GM12878 (cell line): ENCODE results near the gene PLEKHJ1. TPM values are rescaled to one million over a fixed set of nuclear protein-coding genes. Genes with fewer than 3 reads are reported as not detected.

ENCODE experiments used
- CHD1 ChIP-seq: IDR thresholded peaks from 2 replicates; pipeline ENCODE4 v1.6.1; 2012; ENCODE audit warnings: low read depth, low read length, improper control_type of control experiment
- FOXK2 ChIP-seq: fragments of 450-650 bp; IDR thresholded peaks from 2 replicates; pipeline ENCODE4 v1.6.1; 2017; ENCODE audit warnings: mild to moderate bottlenecking, moderate library complexity
- GATAD2B ChIP-seq: fragments of 450-650 bp; conservative IDR thresholded peaks from 2 replicates; pipeline ENCODE4 v1.6.1; 2017; ENCODE audit warnings: low read depth, mild to moderate bottlenecking, moderate library complexity
- HDGF ChIP-seq: fragments of 450-650 bp; IDR thresholded peaks from 2 replicates; pipeline ENCODE4 v1.6.1; 2016; ENCODE audit warnings: antibody characterized with exemption
- IRF4 ChIP-seq: IDR thresholded peaks from 2 replicates; pipeline ENCODE4 v1.6.1; 2011; ENCODE audit warnings: low read depth, low read length
- MTA2 ChIP-seq: fragments of 450-650 bp; IDR thresholded peaks from 2 replicates; pipeline ENCODE4 v1.6.1; 2016; ENCODE audit warnings: low read depth, mild to moderate bottlenecking, moderate library complexity
- NFYA ChIP-seq: IDR thresholded peaks from 2 replicates; pipeline ENCODE4 v1.6.1; 2011; ENCODE audit warnings: low read depth, mild to moderate bottlenecking, low read length, improper control_type of control experiment, borderline replicate concordance
- RAD21 ChIP-seq: IDR thresholded peaks from 2 replicates; pipeline ENCODE4 v1.6.1; 2011; ENCODE audit warnings: mild to moderate bottlenecking, low read depth, low read length, moderate library complexity; ENCODE audit not compliant: insufficient read depth
- SMC3 ChIP-seq: IDR thresholded peaks from 2 replicates; pipeline ENCODE4 v1.6.1; 2011; ENCODE audit warnings: low read length, improper control_type of control experiment, borderline replicate concordance
- SUZ12 ChIP-seq: fragments of 200-600 bp; sonication (generic); IDR thresholded peaks from one replicate; pipeline ENCODE4 v1.6.1; 2018; ENCODE audit warnings: antibody characterized with exemption, mild to moderate bottlenecking; ENCODE audit not compliant: unreplicated experiment
- TCF3 ChIP-seq: IDR thresholded peaks from 2 replicates; pipeline ENCODE4 v1.6.1; 2012; ENCODE audit warnings: low read depth, mild to moderate bottlenecking, low read length, borderline replicate concordance; ENCODE audit not compliant: insufficient read depth
- ZBED1 ChIP-seq: IDR thresholded peaks from 2 replicates; pipeline ENCODE4 v1.6.1; 2016; ENCODE audit warnings: borderline replicate concordance
- polyA plus RNA-seq, 11 experiments: library from polyadenylated mRNA; depleted of rRNA in 4 of 11; unstranded in 6 of 11; stranded (reverse) in 5 of 11; fragments of >200 nt; fragmentation: Nextera tagmentation in 4 of 11; fragmentation: Illumina TruSeq in 1 of 11; extraction: Ambion mirVana in 4 of 11; extraction: Trizol in 1 of 11; gene quantifications; 1 replicate in 1 of 11; 2 replicates in 10 of 11; pipeline versions ENCODE4 v1.2.1 to v1.2.3, GENCODE V29; 2011 to 2016; ENCODE audit warnings: inconsistent platforms in 2 of 11, missing spikeins in 2 of 11, low read depth in 1 of 11
- total RNA-seq, 4 experiments: library from RNA; depleted of rRNA in 3 of 4; stranded (reverse); fragments of >200 nt in 3 of 4; fragmentation: Illumina TruSeq in 1 of 4; extraction: Trizol in 1 of 4; gene quantifications; 2 replicates each; pipeline versions ENCODE4 v1.2.1 to v1.2.3, GENCODE V29; 2013 to 2021
- TF ChIP-seq, protein P1 (sequence below): fragments of 450-650 bp; formaldehyde crosslinking; IDR thresholded peaks from 2 replicates; pipeline ENCODE4 v1.4.0; 2022; ENCODE audit warnings: mild to moderate bottlenecking, moderate library complexity
- TF ChIP-seq, protein P2 (sequence below): IDR thresholded peaks from 2 replicates; pipeline ENCODE4 v1.6.1; 2012; ENCODE audit warnings: low read length, inconsistent platforms
- TF ChIP-seq, protein P3 (sequence below): fragments of 450-650 bp; conservative IDR thresholded peaks from 2 replicates; pipeline ENCODE4 v1.6.1; 2017; ENCODE audit warnings: mild to moderate bottlenecking, moderate library complexity
- TF ChIP-seq, protein P4 (sequence below): IDR thresholded peaks from 2 replicates; pipeline ENCODE4 v1.6.1; 2012; ENCODE audit warnings: improper control_type of control experiment, low read depth, low read length; ENCODE audit not compliant: insufficient replicate concordance

PLEKHJ1 gene
- total and polyA plus RNA-seq, 10 of the 15 experiments (the other 5 are each of a cell fraction or from before 2014, with no cell fraction given): 1.3 to 133 (median 75.0) TPM

DNA sequence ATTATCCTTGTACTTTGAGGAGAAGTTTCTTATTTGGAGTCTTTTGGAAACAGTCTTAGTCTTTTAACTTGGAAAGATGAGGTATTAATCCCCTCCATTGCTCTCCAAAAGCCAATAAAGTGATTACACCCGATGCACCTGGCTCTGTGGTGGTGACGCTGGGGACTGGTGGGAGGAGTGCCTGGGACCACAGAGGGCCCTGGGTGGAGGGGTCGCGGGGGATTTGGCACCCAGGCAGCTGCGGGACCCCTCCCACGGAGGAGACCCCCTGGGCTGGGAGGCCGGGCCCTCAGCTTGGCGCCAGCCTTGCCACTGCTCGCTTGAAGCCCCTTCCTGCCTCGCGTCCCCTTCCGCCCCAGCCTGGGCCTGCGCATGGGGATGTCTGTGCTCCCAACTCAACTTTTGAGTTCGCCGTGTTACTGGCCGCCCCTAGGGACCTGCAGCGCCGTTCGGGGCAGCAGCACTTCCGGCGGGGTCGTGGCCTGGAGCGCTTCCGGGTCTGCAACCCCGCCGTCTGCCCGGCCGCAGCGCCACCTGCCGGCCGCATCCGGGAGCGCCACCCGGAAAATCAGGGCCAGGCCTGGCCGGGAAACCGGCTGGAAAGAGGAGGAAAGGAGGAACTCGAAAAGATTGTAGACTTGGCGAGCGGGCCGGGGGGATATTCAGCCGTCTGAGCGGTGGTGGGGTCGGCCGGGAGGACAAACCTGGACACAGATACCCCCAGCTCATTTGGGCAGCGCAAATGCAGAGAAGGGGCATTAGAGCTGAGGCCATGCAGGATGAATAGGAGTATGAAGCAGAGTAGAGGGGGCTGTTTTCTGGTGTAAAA is 37.4 kb upstream of the PLEKHJ1 start (continued):
- TF ChIP-seq, protein P1, sequence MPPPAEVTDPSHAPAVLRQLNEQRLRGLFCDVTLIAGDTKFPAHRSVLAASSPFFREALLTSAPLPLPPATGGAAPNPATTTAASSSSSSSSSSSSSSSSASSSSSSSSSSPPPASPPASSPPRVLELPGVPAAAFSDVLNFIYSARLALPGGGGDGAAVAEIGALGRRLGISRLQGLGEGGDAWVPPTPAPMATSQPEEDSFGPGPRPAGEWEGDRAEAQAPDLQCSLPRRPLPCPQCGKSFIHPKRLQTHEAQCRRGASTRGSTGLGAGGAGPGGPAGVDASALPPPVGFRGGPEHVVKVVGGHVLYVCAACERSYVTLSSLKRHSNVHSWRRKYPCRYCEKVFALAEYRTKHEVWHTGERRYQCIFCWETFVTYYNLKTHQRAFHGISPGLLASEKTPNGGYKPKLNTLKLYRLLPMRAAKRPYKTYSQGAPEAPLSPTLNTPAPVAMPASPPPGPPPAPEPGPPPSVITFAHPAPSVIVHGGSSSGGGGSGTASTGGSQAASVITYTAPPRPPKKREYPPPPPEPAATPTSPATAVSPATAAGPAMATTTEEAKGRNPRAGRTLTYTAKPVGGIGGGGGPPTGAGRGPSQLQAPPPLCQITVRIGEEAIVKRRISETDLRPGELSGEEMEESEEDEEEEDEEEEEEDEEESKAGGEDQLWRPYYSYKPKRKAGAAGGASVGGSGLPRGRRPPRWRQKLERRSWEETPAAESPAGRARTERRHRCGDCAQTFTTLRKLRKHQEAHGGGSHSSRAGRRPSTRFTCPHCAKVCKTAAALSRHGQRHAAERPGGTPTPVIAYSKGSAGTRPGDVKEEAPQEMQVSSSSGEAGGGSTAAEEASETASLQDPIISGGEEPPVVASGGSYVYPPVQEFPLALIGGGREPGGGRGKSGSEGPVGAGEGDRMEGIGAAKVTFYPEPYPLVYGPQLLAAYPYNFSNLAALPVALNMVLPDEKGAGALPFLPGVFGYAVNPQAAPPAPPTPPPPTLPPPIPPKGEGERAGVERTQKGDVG (CRISPR knock-in tag): no peak
- peak; percentile 86 for TF ChIP-seq HDGF
- TF ChIP-seq IRF4: no peak
- no peak for TF ChIP-seq FOXK2
- TF ChIP-seq CHD1: no peak
- peak; percentile 48; the same call in 1 of the 2 replicates for TF ChIP-seq MTA2
- TF ChIP-seq RAD21: peak; percentile 68
- TF ChIP-seq, protein P2, sequence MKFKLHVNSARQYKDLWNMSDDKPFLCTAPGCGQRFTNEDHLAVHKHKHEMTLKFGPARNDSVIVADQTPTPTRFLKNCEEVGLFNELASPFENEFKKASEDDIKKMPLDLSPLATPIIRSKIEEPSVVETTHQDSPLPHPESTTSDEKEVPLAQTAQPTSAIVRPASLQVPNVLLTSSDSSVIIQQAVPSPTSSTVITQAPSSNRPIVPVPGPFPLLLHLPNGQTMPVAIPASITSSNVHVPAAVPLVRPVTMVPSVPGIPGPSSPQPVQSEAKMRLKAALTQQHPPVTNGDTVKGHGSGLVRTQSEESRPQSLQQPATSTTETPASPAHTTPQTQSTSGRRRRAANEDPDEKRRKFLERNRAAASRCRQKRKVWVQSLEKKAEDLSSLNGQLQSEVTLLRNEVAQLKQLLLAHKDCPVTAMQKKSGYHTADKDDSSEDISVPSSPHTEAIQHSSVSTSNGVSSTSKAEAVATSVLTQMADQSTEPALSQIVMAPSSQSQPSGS: 0 out of 2 replicates have a peak, but pooled peaks have one; percentile 36
- no peak; the same call in 1 of the 2 replicates for TF ChIP-seq TCF3
- TF ChIP-seq SMC3: peak; percentile 82
- peak; percentile 75 for TF ChIP-seq GATAD2B
- peak; percentile 80; the same call in 1 of the 2 replicates for TF ChIP-seq ZBED1
- TF ChIP-seq NFYA: no peak
- TF ChIP-seq, protein P3, sequence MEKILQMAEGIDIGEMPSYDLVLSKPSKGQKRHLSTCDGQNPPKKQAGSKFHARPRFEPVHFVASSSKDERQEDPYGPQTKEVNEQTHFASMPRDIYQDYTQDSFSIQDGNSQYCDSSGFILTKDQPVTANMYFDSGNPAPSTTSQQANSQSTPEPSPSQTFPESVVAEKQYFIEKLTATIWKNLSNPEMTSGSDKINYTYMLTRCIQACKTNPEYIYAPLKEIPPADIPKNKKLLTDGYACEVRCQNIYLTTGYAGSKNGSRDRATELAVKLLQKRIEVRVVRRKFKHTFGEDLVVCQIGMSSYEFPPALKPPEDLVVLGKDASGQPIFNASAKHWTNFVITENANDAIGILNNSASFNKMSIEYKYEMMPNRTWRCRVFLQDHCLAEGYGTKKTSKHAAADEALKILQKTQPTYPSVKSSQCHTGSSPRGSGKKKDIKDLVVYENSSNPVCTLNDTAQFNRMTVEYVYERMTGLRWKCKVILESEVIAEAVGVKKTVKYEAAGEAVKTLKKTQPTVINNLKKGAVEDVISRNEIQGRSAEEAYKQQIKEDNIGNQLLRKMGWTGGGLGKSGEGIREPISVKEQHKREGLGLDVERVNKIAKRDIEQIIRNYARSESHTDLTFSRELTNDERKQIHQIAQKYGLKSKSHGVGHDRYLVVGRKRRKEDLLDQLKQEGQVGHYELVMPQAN: peak; percentile 73; the same call in 1 of the 2 replicates
- TF ChIP-seq SUZ12: no peak
- TF ChIP-seq, protein P4, sequence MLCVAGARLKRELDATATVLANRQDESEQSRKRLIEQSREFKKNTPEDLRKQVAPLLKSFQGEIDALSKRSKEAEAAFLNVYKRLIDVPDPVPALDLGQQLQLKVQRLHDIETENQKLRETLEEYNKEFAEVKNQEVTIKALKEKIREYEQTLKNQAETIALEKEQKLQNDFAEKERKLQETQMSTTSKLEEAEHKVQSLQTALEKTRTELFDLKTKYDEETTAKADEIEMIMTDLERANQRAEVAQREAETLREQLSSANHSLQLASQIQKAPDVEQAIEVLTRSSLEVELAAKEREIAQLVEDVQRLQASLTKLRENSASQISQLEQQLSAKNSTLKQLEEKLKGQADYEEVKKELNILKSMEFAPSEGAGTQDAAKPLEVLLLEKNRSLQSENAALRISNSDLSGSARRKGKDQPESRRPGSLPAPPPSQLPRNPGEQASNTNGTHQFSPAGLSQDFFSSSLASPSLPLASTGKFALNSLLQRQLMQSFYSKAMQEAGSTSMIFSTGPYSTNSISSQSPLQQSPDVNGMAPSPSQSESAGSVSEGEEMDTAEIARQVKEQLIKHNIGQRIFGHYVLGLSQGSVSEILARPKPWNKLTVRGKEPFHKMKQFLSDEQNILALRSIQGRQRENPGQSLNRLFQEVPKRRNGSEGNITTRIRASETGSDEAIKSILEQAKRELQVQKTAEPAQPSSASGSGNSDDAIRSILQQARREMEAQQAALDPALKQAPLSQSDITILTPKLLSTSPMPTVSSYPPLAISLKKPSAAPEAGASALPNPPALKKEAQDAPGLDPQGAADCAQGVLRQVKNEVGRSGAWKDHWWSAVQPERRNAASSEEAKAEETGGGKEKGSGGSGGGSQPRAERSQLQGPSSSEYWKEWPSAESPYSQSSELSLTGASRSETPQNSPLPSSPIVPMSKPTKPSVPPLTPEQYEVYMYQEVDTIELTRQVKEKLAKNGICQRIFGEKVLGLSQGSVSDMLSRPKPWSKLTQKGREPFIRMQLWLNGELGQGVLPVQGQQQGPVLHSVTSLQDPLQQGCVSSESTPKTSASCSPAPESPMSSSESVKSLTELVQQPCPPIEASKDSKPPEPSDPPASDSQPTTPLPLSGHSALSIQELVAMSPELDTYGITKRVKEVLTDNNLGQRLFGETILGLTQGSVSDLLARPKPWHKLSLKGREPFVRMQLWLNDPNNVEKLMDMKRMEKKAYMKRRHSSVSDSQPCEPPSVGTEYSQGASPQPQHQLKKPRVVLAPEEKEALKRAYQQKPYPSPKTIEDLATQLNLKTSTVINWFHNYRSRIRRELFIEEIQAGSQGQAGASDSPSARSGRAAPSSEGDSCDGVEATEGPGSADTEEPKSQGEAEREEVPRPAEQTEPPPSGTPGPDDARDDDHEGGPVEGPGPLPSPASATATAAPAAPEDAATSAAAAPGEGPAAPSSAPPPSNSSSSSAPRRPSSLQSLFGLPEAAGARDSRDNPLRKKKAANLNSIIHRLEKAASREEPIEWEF: no peak
